H9 (cell line): ENCODE data around the gene LPXN. TPM values are rescaled to one million over a fixed set of nuclear protein-coding genes. Genes with fewer than 3 reads are reported as not detected.

Source experiments
- DNase-seq: peaks from one replicate; pipeline ENCODE4 v3.0.0-alpha.2; 2017
- H2AFZ ChIP-seq: one replicate; pipeline ENCODE4 v1.6.1; 2013; ENCODE audit warnings: mild to moderate bottlenecking, low read length, control low read depth, moderate library complexity
- H2AK5ac ChIP-seq: 2 replicates; pipeline ENCODE4 v1.6.1; 2013; ENCODE audit warnings: low read length, control low read depth, mixed read lengths; ENCODE audit not compliant: insufficient read length
- H2BK120ac ChIP-seq: one replicate; pipeline ENCODE4 v1.6.1; 2013; ENCODE audit warnings: low read depth, mild to moderate bottlenecking, low read length, control low read depth, inconsistent platforms; ENCODE audit not compliant: poor library complexity, severe bottlenecking
- H2BK12ac ChIP-seq: 2 replicates; pipeline ENCODE4 v1.6.1; 2013; ENCODE audit warnings: low read length, control low read depth, mixed read lengths, low read depth; ENCODE audit not compliant: insufficient read length
- H2BK15ac ChIP-seq: 2 replicates; pipeline ENCODE4 v1.6.1; 2013; ENCODE audit warnings: low read depth, low read length, control low read depth
- H2BK20ac ChIP-seq: one replicate; pipeline ENCODE4 v1.6.1; 2013; ENCODE audit warnings: low read depth, mild to moderate bottlenecking, low read length, control low read depth, inconsistent platforms; ENCODE audit not compliant: poor library complexity, severe bottlenecking
- H2BK5ac ChIP-seq: 2 replicates; pipeline ENCODE4 v1.6.1; 2013; ENCODE audit warnings: low read length, control low read depth, mixed read lengths; ENCODE audit not compliant: insufficient read length
- H3K14ac ChIP-seq: 2 replicates; pipeline ENCODE4 v1.6.1; 2013; ENCODE audit warnings: low read length, control low read depth; ENCODE audit not compliant: insufficient read depth
- H3K18ac ChIP-seq: 2 replicates; pipeline ENCODE4 v1.6.1; 2013; ENCODE audit warnings: low read depth, mild to moderate bottlenecking, mixed read lengths, low read length, control low read depth; ENCODE audit not compliant: insufficient read length
- H3K23ac ChIP-seq: 2 replicates; pipeline ENCODE4 v1.6.1; 2013; ENCODE audit warnings: low read length, control low read depth, mixed read lengths, low read depth; ENCODE audit not compliant: insufficient read length
- H3K23me2 ChIP-seq: 2 replicates; pipeline ENCODE4 v1.6.1; 2013; ENCODE audit warnings: low read depth, mild to moderate bottlenecking, mixed read lengths, low read length, control low read depth; ENCODE audit not compliant: insufficient read length, poor library complexity, severe bottlenecking
- H3K27ac ChIP-seq: 2 replicates; pipeline ENCODE4 v1.5.1; 2013; ENCODE audit warnings: low read length, control low read depth, mixed read lengths, low read depth; ENCODE audit not compliant: insufficient read length
- H3K27me3 ChIP-seq: 2 replicates; pipeline ENCODE4 v1.6.1; 2013; ENCODE audit warnings: low read length, control low read depth, inconsistent platforms; ENCODE audit not compliant: insufficient read depth
- H3K4ac ChIP-seq: 2 replicates; pipeline ENCODE4 v1.6.1; 2013; ENCODE audit warnings: low read depth, mild to moderate bottlenecking, control low read depth, inconsistent platforms, low read length, moderate library complexity
- H3K4me1 ChIP-seq: 2 replicates; pipeline ENCODE4 v1.6.1; 2013; ENCODE audit warnings: low read length, control low read depth, inconsistent platforms; ENCODE audit not compliant: insufficient read depth
- H3K4me2 ChIP-seq: 2 replicates; pipeline ENCODE4 v1.6.1; 2013; ENCODE audit warnings: low read length, control low read depth, mixed read lengths; ENCODE audit not compliant: insufficient read length, insufficient read depth
- H3K56ac ChIP-seq: 2 replicates; pipeline ENCODE4 v1.6.1; 2013; ENCODE audit warnings: low read depth, mild to moderate bottlenecking, mixed read lengths, low read length, control low read depth; ENCODE audit not compliant: insufficient read length
- H3K79me1 ChIP-seq: 2 replicates; pipeline ENCODE4 v1.6.1; 2013; ENCODE audit warnings: low read depth, mild to moderate bottlenecking, moderate library complexity, low read length, control low read depth, inconsistent platforms; ENCODE audit not compliant: insufficient read depth, poor library complexity, severe bottlenecking
- H3K79me2 ChIP-seq: 2 replicates; pipeline ENCODE4 v1.6.1; 2013; ENCODE audit warnings: low read length, control low read depth, inconsistent platforms; ENCODE audit not compliant: insufficient read depth
- H3K9ac ChIP-seq: 2 replicates; pipeline ENCODE4 v1.6.1; 2013; ENCODE audit warnings: low read length, control low read depth, mixed read lengths; ENCODE audit not compliant: insufficient read length; ENCODE audit errors: extremely low read depth
- H3K9me3 ChIP-seq: one replicate; pipeline ENCODE4 v1.6.1; 2013; ENCODE audit warnings: low read depth, low read length, inconsistent platforms; ENCODE audit not compliant: control insufficient read depth
- H3T11ph ChIP-seq: one replicate; pipeline ENCODE4 v1.6.1; 2013; ENCODE audit warnings: mild to moderate bottlenecking, low read length, control low read depth, inconsistent platforms
- H4K20me1 ChIP-seq: one replicate; pipeline ENCODE4 v1.6.1; 2013; ENCODE audit not compliant: control insufficient read depth, insufficient read length, insufficient read depth
- H4K5ac ChIP-seq: 2 replicates; pipeline ENCODE4 v1.6.1; 2013; ENCODE audit warnings: low read depth, mild to moderate bottlenecking, mixed read lengths, low read length, control low read depth; ENCODE audit not compliant: insufficient read length
- H4K8ac ChIP-seq: replicated peaks from 2 replicates; pipeline ENCODE4 v1.6.1; 2013; ENCODE audit warnings: low read length, control low read depth, mixed read lengths, low read depth; ENCODE audit not compliant: insufficient read length
- H4K91ac ChIP-seq: 2 replicates; pipeline ENCODE4 v1.6.1; 2013; ENCODE audit warnings: low read depth, mild to moderate bottlenecking, moderate library complexity, mixed read lengths, low read length, control low read depth; ENCODE audit not compliant: insufficient read length
- H3K27ac Mint-ChIP-seq, 3 experiments: 2 replicates in 2 of 3; 3 replicates in 1 of 3; pipeline ENCODE4 v1.8.0; 2020 to 2021; ENCODE audit warnings: mixed read lengths in 3 of 3, mild to moderate bottlenecking in 1 of 3, moderate library complexity in 1 of 3
- H3K27me3 Mint-ChIP-seq: 2 replicates; pipeline ENCODE4 v1.8.0; 2021; ENCODE audit warnings: low read depth, mild to moderate bottlenecking, moderate library complexity, mixed read lengths
- H3K36me3 Mint-ChIP-seq, 3 experiments: 2 replicates in 2 of 3; 3 replicates in 1 of 3; pipeline ENCODE4 v1.8.0; 2020 to 2021; ENCODE audit warnings: low read depth in 3 of 3, mixed read lengths in 3 of 3; ENCODE audit not compliant: insufficient read depth in 1 of 3
- H3K4me1 Mint-ChIP-seq, 2 experiments: 2 replicates each; pipeline ENCODE4 v1.8.0; 2020; ENCODE audit warnings: mixed read lengths in 2 of 2
- H3K4me3 Mint-ChIP-seq, 2 experiments: 2 replicates in 1 of 2; 3 replicates in 1 of 2; pipeline ENCODE4 v1.8.0; 2020 to 2021; ENCODE audit warnings: mild to moderate bottlenecking in 2 of 2, mixed read lengths in 2 of 2, moderate library complexity in 1 of 2
- H3K9me3 Mint-ChIP-seq, 2 experiments: 2 replicates in 1 of 2; 3 replicates in 1 of 2; pipeline ENCODE4 v1.8.0; 2020; ENCODE audit warnings: mild to moderate bottlenecking in 2 of 2, mixed read lengths in 2 of 2, moderate library complexity in 1 of 2
- CTCF ChIP-seq: fragments of 200-600 bp; sonication (generic); conservative IDR thresholded peaks from 3 replicates; pipeline ENCODE4 v1.8.0; 2021; ENCODE audit warnings: antibody characterized with exemption, mild to moderate bottlenecking
- WGBS: extraction: QIAGEN DNeasy Blood & Tissue Kit; methylation state at CpG from one replicate; pipeline ENCODE4 v1.1.7; 2013; ENCODE audit warnings: missing lambda C conversion rate, low lambda C conversion rate, mixed read lengths; ENCODE audit not compliant: insufficient read length; ENCODE audit errors: extremely low coverage; 5-methylcytosine and 5-hydroxymethylcytosine counted together
- total RNA-seq: library from RNA; stranded (reverse); gene quantifications from 2 replicates; pipeline ENCODE4 v1.2.1, GENCODE V29; 2021

The LPXN gene
- total RNA-seq, 1 experiment from 2014 or later: 1.4 TPM

GRCh38 chr11:58505849-58506248 lies 69.8 kb downstream of the LPXN start:
- no peak overlapping the region for H4K5ac ChIP-seq
- no peaks in the 10 kb centered on the region for H3K9me3 Mint-ChIP-seq
- WGBS: no CpG with 5 or more reads among the region's 4 CpGs

More at GRCh38 chr11:58505849-58506248, 69.8 kb downstream of the LPXN start:
- Histone ChIP-seq H3K79me1 (no peaks in the 10 kb centered on the region), H2BK12ac (no peak overlapping the region), H3T11ph (no peak overlapping the region), H4K20me1 (no peaks in the 10 kb centered on the region), H3K14ac (no peak overlapping the region), H3K18ac (no peak overlapping the region), H3K79me2 (no peaks in the 10 kb centered on the region), H2BK20ac (no peak overlapping the region), H3K4me1 (no peaks in the 10 kb centered on the region; the same call in 1 of the 2 replicates), H4K8ac (no peak overlapping the region), H4K91ac (no peak overlapping the region), H3K23ac (no peak overlapping the region), H2BK15ac (no peak overlapping the region), H2AFZ (no peak overlapping the region), H3K9ac (no peak overlapping the region), H3K27ac (no peak overlapping the region), H3K9me3 (no peaks in the 10 kb centered on the region), H3K4ac (no peak overlapping the region), H3K4me2 (no peak overlapping the region), H3K23me2 (no peaks in the 10 kb centered on the region), H3K27me3 (no peaks in the 10 kb centered on the region), H2AK5ac (no peak overlapping the region), H2BK5ac (no peak overlapping the region), H2BK120ac (no peak overlapping the region), H3K56ac (no peak overlapping the region)
- DNase-seq: no peak
- TF ChIP-seq CTCF: no peak
- Mint-ChIP-seq H3K36me3 (no peaks in the 10 kb centered on the region; a peak in 1 of 7 replicates), H3K27me3 (no peaks in the 10 kb centered on the region), H3K27ac (no peak overlapping the region), H3K4me3 (no peak overlapping the region), H3K4me1 (peaks cover 0 to 2% of the 10 kb centered on the region in 2 experiments; a peak in 1 of 4 replicates)
